HCT116 (cell line): ENCODE data around the gene SLC8A1.

Experiments
- CTCF ChIP-seq, 3 experiments: fragments of 200-600 bp in 1 of 3; sonication (generic) in 1 of 3; IDR thresholded peaks in 2 of 3; conservative IDR thresholded peaks in 1 of 3; 2 replicates each; pipeline ENCODE4 v1.5.1; 2012 to 2017; ENCODE audit warnings: low read depth in 2 of 3, low read length in 2 of 3, antibody characterized with exemption in 1 of 3, borderline replicate concordance in 1 of 3, control low read depth in 1 of 3, mild to moderate bottlenecking in 1 of 3, mixed read lengths in 1 of 3, mixed run types in 1 of 3, moderate library complexity in 1 of 3; ENCODE audit not compliant: insufficient read depth in 1 of 3
- EZH2 ChIP-seq: fragments of 200-600 bp; sonication (generic); IDR thresholded peaks from 2 replicates; pipeline ENCODE4 v1.6.1; 2017; ENCODE audit warnings: antibody characterized with exemption, mixed run types
- MAX ChIP-seq: IDR thresholded peaks from 2 replicates; pipeline ENCODE4 v1.6.1; 2012
- POLR2A ChIP-seq: IDR thresholded peaks from 2 replicates; pipeline ENCODE4 v1.7.0; 2011; ENCODE audit warnings: borderline replicate concordance; ENCODE audit not compliant: insufficient read depth, insufficient read length; ENCODE audit errors: extremely low read depth
- REST ChIP-seq: IDR thresholded peaks from 2 replicates; pipeline ENCODE4 v1.6.1; 2012; ENCODE audit warnings: low read depth
- SP1 ChIP-seq: IDR thresholded peaks from 2 replicates; pipeline ENCODE4 v1.6.1; 2012; ENCODE audit warnings: low read depth

GRCh38 chr2:40085786-40086185, 366.1 kb downstream of the SLC8A1 start:
- no peak for TF ChIP-seq CTCF (IDR thresholded peaks at IDR 0.05 in 2 of 3, conservative IDR thresholded peaks at IDR 0.05 in 1 of 3; ENCODE audit: borderline replicate concordance in 1 of 3, insufficient read depth in 1 of 3, low read depth in 2 of 3, low read length in 2 of 3)
- no peak for TF ChIP-seq SP1
- TF ChIP-seq EZH2, result no peak
- TF ChIP-seq REST, result no peak
- no peak for TF ChIP-seq POLR2A
- TF ChIP-seq MAX, result no peak
